IPS-20b (cell line): ENCODE measurements around the gene ICOS.
"Not testable (repeated sequence)": the region's sequence is repeated elsewhere in the genome, so short reads cannot be mapped to it uniquely, and the experiment has no call there.

Experiments
- H3K27ac ChIP-seq: one replicate; pipeline ENCODE4 v1.5.1; 2013; ENCODE audit warnings: low read length
- H3K27me3 ChIP-seq: 2 replicates; pipeline ENCODE4 v1.6.1; 2013; ENCODE audit warnings: mild to moderate bottlenecking, low read length, inconsistent platforms; ENCODE audit not compliant: insufficient read depth
- H3K36me3 ChIP-seq: 2 replicates; pipeline ENCODE4 v1.6.1; 2013; ENCODE audit warnings: low read depth, mild to moderate bottlenecking, inconsistent platforms, low read length, moderate library complexity; ENCODE audit not compliant: insufficient read depth
- H3K4me1 ChIP-seq: 2 replicates; pipeline ENCODE4 v1.6.1; 2013; ENCODE audit warnings: mild to moderate bottlenecking, control low read depth, inconsistent platforms, low read length, moderate library complexity; ENCODE audit not compliant: insufficient read depth
- H3K4me3 ChIP-seq: 2 replicates; pipeline ENCODE4 v1.5.1; 2013; ENCODE audit warnings: mild to moderate bottlenecking, low read length, inconsistent platforms
- H3K9ac ChIP-seq: 2 replicates; pipeline ENCODE4 v1.6.1; 2013; ENCODE audit warnings: low read depth, mild to moderate bottlenecking, inconsistent platforms, low read length, moderate library complexity
- H3K9me3 ChIP-seq: 2 replicates; pipeline ENCODE4 v1.6.1; 2013; ENCODE audit warnings: mild to moderate bottlenecking, low read depth, low read length, inconsistent platforms; ENCODE audit not compliant: insufficient read depth

The ICOS gene

DNA sequence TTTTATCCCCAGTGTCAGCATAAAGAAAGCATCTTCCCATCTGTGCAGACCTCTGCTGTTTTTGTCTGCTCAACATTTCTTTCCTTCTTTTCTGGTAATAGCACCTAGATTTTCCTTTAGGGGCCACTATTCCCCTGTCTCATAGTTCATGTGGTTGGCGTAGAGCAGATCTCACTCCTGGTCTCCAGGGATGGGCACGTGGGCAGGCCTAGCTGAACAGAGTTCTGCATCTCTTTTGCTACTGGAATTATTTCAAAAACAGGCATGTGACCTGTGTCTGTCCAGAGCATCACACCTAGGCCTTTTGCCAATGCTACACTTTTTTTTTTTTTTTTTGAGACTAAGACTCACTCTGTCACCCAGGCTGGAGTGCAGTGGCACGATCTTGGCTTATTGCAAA is 17.7 kb upstream of the ICOS start:
- H3K9ac ChIP-seq = no peak overlapping the region
- H3K9me3 ChIP-seq = no peaks in the 10 kb centered on the region
- no peak overlapping the region for H3K27ac ChIP-seq
- H3K27me3 ChIP-seq = no peaks in the 10 kb centered on the region
- 0 out of 2 replicates have a peak, but pooled peaks cover 4% of the 10 kb centered on the region for H3K4me1 ChIP-seq
- no peaks in the 10 kb centered on the region for H3K36me3 ChIP-seq
- H3K4me3 ChIP-seq = no peak overlapping the region

DNA sequence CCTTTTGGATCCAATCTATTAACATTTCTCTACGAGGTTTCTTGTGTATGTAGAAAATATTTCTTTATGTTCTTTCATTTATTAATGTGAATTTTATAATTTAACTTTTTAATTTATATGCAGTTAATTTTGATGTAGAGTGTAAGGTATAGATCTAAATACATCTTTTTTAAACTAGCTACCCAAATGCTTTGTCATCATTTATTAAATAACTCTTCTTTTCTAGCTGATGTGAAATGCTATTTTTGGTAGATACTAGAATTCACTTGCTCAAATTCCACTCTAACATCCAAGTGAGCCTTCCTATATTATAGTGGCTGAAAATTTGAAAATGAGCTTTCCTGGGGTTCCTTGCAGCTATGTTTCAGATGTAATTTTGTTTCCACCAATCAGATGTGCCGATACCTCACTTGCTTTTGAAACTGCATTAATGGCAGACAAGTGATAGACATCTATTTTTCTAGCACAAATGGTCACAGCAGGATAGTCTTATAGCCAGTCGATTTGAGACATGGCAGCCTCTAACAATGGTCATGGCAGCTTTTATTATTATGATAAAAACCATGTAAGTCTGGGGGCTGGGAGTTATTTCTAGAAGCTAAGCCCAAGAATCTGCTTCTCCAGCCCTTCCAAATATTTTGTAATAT is 10.9 kb upstream of the ICOS start:
- no peak overlapping the region for H3K9ac ChIP-seq
- H3K27ac ChIP-seq = no peak overlapping the region
- H3K4me3 ChIP-seq = no peak overlapping the region
- no peaks in the 10 kb centered on the region for H3K27me3 ChIP-seq
- no peaks in the 10 kb centered on the region for H3K9me3 ChIP-seq
- H3K36me3 ChIP-seq = no peaks in the 10 kb centered on the region
- no peaks in the 10 kb centered on the region for H3K4me1 ChIP-seq

DNA sequence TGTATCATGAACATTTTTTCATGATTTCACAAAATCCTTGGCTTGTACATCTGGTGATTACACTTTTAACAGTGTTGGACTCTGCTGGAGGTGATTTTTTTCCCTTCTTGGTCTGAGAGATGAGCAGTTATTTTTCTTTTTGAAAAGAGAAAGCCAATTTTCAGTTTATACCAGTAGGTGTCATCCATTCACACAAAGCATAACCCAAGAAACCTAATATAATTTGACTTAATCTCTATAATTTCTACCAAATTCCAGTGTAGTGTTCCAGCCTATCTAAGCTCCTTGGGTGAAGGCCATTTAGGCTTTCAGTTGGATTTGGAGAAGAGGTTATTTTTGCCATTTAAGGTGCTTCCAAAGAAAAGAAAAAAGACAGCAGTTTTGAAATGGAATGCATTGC is 7.7 kb upstream of the ICOS start:
- no peak overlapping the region for H3K4me3 ChIP-seq
- H3K9ac ChIP-seq = no peak overlapping the region
- H3K36me3 ChIP-seq = no peaks in the 10 kb centered on the region

DNA sequence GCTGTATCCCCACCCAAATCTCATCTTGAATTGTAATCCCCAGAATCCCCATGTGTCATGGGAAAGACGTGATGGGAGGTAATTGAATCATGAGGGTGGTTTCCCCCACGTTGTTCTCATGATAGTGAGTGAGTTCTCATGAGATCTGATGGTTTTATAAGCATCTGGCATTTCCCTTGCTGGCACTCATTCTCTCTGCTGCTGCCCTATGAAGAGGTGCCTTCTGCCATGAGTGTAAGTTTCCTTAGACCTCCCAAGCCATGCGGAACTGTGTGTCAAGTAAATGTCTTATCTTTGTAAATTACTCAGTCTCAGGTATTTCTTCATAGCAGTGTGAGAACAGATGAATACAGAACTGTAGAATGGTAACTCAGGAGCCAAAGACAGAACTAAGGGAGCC is 5.3 kb upstream of the ICOS start:
- H3K9ac ChIP-seq, H3K4me1 ChIP-seq, H3K4me3 ChIP-seq, H3K27me3 ChIP-seq, H3K36me3 ChIP-seq, H3K27ac ChIP-seq, H3K9me3 ChIP-seq: not testable (repeated sequence)

More for the DNA sequence above, 7.7 kb upstream of the ICOS start:
- H3K9me3 ChIP-seq = no peaks in the 10 kb centered on the region
- H3K4me1 ChIP-seq = no peaks in the 10 kb centered on the region
- no peaks in the 10 kb centered on the region for H3K27me3 ChIP-seq
- no peak overlapping the region for H3K27ac ChIP-seq

DNA sequence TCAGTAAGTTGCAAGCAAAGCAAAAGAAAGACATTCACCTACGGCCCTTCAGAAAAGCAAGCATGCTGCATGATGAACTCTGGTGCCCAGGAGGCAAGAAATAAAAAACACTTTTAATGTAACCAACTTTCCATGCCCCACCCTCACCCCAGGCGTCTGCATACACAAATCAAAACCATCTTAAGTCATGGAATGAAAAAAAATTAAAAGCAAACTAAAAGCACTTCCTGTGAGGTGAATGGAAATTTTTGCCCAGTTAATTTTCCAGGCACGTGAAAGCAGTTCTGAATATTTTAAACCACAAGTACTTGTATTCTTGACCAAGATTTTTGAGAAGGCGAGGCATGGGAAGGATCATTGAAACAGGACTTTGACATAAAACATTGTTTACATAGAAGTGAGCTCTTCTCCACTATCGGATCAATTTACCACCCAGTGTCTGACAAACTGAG is 2.5 kb upstream of the ICOS start:
- 0 out of 2 replicates have a peak, but pooled peaks cover 6% of the 10 kb centered on the region for H3K4me1 ChIP-seq
- H3K9me3 ChIP-seq = no peaks in the 10 kb centered on the region
- no peaks in the 10 kb centered on the region for H3K27me3 ChIP-seq
- no peaks in the 10 kb centered on the region for H3K36me3 ChIP-seq
- H3K9ac ChIP-seq = no peak overlapping the region
- no peak overlapping the region for H3K4me3 ChIP-seq
- no peak overlapping the region for H3K27ac ChIP-seq

DNA sequence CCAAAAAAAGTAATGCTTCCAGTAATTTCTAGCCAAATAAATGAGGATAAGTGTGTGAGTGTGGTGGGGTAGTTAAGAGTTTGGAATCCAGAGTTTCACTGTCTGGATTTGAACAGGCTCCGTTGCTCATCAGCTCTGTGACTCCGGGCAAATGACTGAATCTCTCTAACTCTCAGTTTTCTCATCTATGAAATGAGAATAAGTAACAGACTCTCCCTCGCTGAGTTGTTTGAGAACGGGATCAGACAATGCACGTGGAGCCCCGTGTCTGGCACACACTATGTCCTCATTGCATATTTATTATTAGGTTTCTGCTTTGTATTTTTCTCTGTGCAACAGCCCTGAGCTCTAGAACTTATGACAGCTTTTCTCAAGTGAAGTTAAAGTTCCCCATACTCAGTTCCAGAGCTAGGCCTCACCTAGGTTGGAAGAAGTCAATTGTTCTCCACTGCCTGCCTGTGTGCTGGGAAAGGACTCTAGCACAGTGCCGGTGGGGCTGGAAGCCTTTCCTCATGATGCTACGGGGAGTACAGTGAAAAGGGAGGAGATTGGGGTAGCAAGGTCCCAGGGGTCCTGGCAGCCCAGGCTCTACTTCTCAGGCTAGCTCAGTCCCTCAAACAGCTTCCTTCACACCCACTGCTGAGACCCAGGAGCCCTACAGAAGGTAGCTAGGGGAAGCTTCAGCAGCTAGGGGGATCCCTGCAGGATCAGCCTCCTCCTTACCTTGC is 1.7 kb upstream of the ICOS start:
- Histone ChIP-seq H3K9me3 (no peaks in the 10 kb centered on the region), H3K27ac (no peak overlapping the region)

DNA sequence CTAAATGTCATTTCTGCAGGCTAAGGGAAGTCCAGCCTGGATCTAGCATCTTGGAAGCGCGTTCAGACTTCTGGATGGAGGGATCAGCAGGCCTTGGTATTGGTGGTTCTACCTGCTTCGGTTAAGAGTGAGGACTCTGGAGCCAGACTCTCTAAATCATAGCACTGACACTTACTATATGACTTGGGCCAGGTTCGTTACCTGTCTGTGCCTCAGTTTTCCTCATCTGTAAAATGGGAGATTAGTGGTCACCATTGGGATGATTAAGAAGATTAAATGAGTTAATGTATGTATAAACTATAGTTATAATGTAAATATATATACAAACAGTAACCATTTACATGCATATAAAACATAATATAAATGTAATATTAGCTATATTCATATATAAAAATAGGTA is 995 bp upstream of the ICOS start:
- no peaks in the 10 kb centered on the region for H3K36me3 ChIP-seq
- 0 out of 2 replicates have a peak, but pooled peaks cover 6% of the 10 kb centered on the region for H3K4me1 ChIP-seq

More for the DNA sequence above, 1.7 kb upstream of the ICOS start:
- Histone ChIP-seq H3K9ac (no peak overlapping the region), H3K4me1 (0 out of 2 replicates have a peak, but pooled peaks cover 6% of the 10 kb centered on the region), H3K4me3 (no peak overlapping the region), H3K27me3 (no peaks in the 10 kb centered on the region), H3K36me3 (no peaks in the 10 kb centered on the region)

DNA sequence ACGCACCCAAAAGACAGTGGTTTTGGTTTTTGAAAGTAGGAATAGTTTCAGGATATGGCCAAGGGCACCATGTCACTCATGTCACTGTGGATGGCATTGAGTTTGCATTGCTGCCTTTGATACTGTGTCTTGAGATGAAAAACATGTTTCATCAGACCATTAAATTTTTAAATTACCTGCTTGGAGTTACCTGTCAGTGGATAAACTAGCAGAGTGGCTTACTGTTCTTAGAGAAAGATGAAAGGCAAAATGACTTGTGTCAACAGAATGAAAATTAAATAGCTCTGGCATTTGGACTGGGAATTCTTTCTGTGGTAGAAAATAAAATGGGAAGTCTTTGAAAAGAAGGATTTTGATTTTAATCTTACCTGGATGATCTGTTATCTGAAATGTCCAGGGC is 386 bp downstream of the ICOS start:
- H3K27ac ChIP-seq = no peak overlapping the region
- no peaks in the 10 kb centered on the region for H3K9me3 ChIP-seq
- H3K4me3 ChIP-seq = no peak overlapping the region
- H3K27me3 ChIP-seq = no peaks in the 10 kb centered on the region
- 0 out of 2 replicates have a peak, but pooled peaks cover 6% of the 10 kb centered on the region for H3K4me1 ChIP-seq
- no peaks in the 10 kb centered on the region for H3K36me3 ChIP-seq
- no peak overlapping the region for H3K9ac ChIP-seq

More for the DNA sequence above, 995 bp upstream of the ICOS start:
- Histone ChIP-seq H3K4me3 (no peak overlapping the region), H3K9me3 (no peaks in the 10 kb centered on the region), H3K27me3 (no peaks in the 10 kb centered on the region), H3K9ac (no peak overlapping the region), H3K27ac (no peak overlapping the region)

DNA sequence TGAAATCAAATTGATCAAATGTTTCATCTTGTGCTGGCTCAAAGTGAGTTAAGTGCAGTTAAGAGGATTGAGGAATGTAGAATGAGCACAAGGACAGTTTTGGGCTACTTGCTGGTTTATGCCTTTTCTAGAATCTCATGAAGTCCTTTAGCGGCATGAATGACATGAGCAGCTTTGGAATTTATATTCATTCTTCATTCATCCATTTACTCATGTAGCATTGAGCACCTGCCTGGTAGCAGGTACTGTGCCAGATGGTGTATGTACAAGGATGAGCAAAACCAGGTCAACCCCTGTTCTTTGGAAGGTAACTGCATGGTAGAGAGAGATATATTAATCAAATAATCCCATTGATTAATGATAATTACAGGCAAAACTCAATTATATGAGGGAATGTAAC is 1.2 kb downstream of the ICOS start:
- Histone ChIP-seq H3K36me3 (no peaks in the 10 kb centered on the region), H3K9ac (no peak overlapping the region), H3K27me3 (no peaks in the 10 kb centered on the region), H3K27ac (no peak overlapping the region), H3K4me3 (no peak overlapping the region), H3K9me3 (no peaks in the 10 kb centered on the region), H3K4me1 (0 out of 2 replicates have a peak, but pooled peaks cover 6% of the 10 kb centered on the region)

DNA sequence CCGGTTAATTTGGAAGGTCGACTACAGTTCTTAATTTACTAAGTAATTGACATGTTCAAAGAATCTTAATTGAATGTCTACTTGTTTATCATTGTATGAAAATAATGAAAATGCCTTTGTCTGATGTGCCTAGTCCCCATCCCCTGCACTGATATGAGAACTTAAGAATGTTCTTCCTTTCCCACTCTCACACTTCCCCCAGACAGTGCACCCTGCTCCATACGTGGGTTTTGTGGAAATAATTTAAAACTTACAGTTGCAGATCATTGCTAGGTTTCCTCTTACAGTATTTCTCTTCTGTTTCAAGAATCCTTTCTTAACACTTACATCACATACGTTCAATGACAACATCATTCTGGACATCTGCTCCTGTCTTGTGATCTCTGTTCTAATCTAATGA is 3.5 kb downstream of the ICOS start:
- no peaks in the 10 kb centered on the region for H3K36me3 ChIP-seq
- H3K9ac ChIP-seq = no peak overlapping the region
- H3K27ac ChIP-seq = no peak overlapping the region
- H3K9me3 ChIP-seq = peaks cover 7% of the 10 kb centered on the region; the same call in 1 of the 2 replicates
- 0 out of 2 replicates have a peak, but pooled peaks cover 6% of the 10 kb centered on the region for H3K4me1 ChIP-seq
- H3K27me3 ChIP-seq = no peaks in the 10 kb centered on the region
- H3K4me3 ChIP-seq = no peak overlapping the region

DNA sequence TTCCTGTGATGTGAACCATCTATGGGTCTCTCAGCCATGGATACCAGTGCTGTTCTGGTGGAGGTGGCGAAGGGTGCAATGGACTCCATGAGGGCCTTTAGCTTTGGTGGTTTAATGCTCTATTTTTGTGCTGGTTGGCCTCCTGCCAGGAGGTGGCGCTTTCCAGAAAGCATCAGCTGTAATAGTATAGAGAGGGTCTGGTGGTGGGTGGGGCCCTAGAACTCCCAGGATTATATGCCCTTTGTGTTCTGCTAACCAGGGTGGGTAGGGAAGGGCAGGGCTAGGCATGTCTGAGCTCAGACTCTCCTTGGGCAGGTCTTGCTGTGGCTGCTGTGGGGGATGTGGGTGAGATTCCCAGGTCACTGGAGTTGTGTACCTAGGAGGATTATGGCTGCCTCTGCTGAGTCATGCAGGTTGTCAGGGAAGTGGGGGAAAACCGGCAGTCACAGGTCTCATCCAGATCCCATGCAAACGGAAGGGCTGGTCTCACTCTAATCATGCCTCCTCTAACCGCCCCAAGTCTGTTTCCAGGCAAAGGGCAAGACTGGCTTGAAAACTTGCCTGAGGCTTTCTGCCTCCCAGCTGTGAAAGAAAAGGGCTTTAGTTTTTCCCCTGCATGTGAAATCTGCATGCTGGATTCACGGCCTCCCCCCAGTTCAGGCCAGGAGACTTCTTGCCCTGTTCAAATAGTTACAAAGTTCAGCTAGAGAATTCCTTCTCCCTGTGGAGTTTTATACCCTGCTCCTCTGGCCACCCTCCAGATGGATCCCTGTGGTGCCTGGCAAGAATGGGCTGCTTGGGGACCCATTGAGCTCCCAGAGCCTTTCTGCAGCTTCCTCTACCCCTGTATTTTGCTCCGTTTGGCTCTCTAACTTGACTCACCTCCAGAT is 7.2 kb downstream of the ICOS start:
- H3K4me1 ChIP-seq, H3K9me3 ChIP-seq, H3K9ac ChIP-seq, H3K27me3 ChIP-seq, H3K36me3 ChIP-seq, H3K4me3 ChIP-seq, H3K27ac ChIP-seq: not testable (repeated sequence)
